ENCODE results near the gene TBC1D2B.
A peak's percentile ranks its signal among the peaks of the same experiment; 100 is the strongest.

TBC1D2B gene

GRCh38 chr15:78034495-78035191 is 42.9 kb downstream of the TBC1D2B start:
- Histone ChIP-seq H2BK120ac (ENCODE audit: low read depth, low read length) (no peak overlapping the region), H3K79me1 (replicated peaks; ENCODE audit: low read length, poor library complexity, severe bottlenecking) (peaks cover 39% of the 10 kb centered on the region), H3K14ac (ENCODE audit: low read length in 2 of 2) (no peak overlapping the region), H3K27me3 (ENCODE audit: control insufficient read depth in 1 of 2, insufficient read depth in 1 of 2, low read length in 2 of 2) (no peaks in the 10 kb centered on the region), H2AK5ac (ENCODE audit: low read length, severe bottlenecking) (no peak overlapping the region), H2AFZ (ENCODE audit: low read depth, low read length) (no peak overlapping the region), H4K91ac (ENCODE audit: low read length) (no peak overlapping the region), H3K27ac (ENCODE audit: low read length, poor library complexity, severe bottlenecking) (no peak overlapping the region), H3K9me3 (ENCODE audit: control insufficient read depth, low read length) (no peaks in the 10 kb centered on the region), H4K8ac (ENCODE audit: low read length) (no peak overlapping the region), H2BK5ac (ENCODE audit: low read depth, low read length, poor library complexity, severe bottlenecking) (no peak overlapping the region), H2BK12ac (ENCODE audit: low read length in 2 of 2) (no peak overlapping the region), H3K9ac (ENCODE audit: low read length) (peak overlapping the region; percentile 44), H3K36me3 (ENCODE audit: control insufficient read depth in 1 of 2, insufficient read depth in 2 of 2, low read depth in 1 of 2, low read length in 2 of 2) (peaks cover 42 to 53% of the 10 kb centered on the region in 2 experiments), H3K18ac (ENCODE audit: low read depth in 1 of 2, low read length in 2 of 2) (no peak overlapping the region), H3K4ac (ENCODE audit: low read depth in 1 of 2, low read length in 2 of 2) (peak overlapping the region in 1 of 2 experiments; percentile 37), H3K4me1 (ENCODE audit: control insufficient read depth, insufficient read depth, low read depth, low read length) (peaks cover 11% of the 10 kb centered on the region), H3K4me3 (ENCODE audit: insufficient read depth in 1 of 2, low read depth in 1 of 2, low read length in 2 of 2) (no peak overlapping the region), H2BK15ac (ENCODE audit: low read depth, poor library complexity, severe bottlenecking) (no peak overlapping the region), H3K4me2 (ENCODE audit: low read length, poor library complexity, severe bottlenecking) (no peak overlapping the region), H3K23ac (ENCODE audit: low read length in 2 of 2) (no peak overlapping the region)
- DNase-seq = peak; percentile 38
- 58% methylated on average over 12 of the region's 13 CpGs for WGBS

- H4K91ac ChIP-seq (ENCODE audit: low read length) = no peak overlapping the region
- H3K4ac ChIP-seq (ENCODE audit: low read depth in 1 of 2, low read length in 2 of 2) = no peak overlapping the region
- H3K4me2 ChIP-seq (ENCODE audit: low read length, poor library complexity, severe bottlenecking) = no peak overlapping the region
- no peaks in the 10 kb centered on the region for H3K27me3 ChIP-seq (ENCODE audit: control insufficient read depth in 1 of 2, insufficient read depth in 1 of 2, low read length in 2 of 2)
- H3K23ac ChIP-seq (ENCODE audit: low read length in 2 of 2) = no peak overlapping the region
- H2BK5ac ChIP-seq (ENCODE audit: low read depth, low read length, poor library complexity, severe bottlenecking) = no peak overlapping the region
- no peak overlapping the region for H3K4me3 ChIP-seq (ENCODE audit: insufficient read depth in 1 of 2, low read depth in 1 of 2, low read length in 2 of 2)
- H4K8ac ChIP-seq (ENCODE audit: low read length) = no peak overlapping the region
- WGBS = 31% methylated on average over 6 of the region's 6 CpGs
- H3K4me1 ChIP-seq (ENCODE audit: control insufficient read depth, insufficient read depth, low read depth, low read length) = peaks cover 11% of the 10 kb centered on the region
- H3K9me3 ChIP-seq (ENCODE audit: control insufficient read depth, low read length) = no peaks in the 10 kb centered on the region
- peaks cover 35 to 55% of the 10 kb centered on the region in 2 experiments for H3K36me3 ChIP-seq (ENCODE audit: control insufficient read depth in 1 of 2, insufficient read depth in 2 of 2, low read depth in 1 of 2, low read length in 2 of 2)
- H2AFZ ChIP-seq (ENCODE audit: low read depth, low read length) = no peak overlapping the region
- no peak overlapping the region for H2AK5ac ChIP-seq (ENCODE audit: low read length, severe bottlenecking)
- peak overlapping the region; percentile 44 for H3K9ac ChIP-seq (ENCODE audit: low read length)
- peak; percentile 41 for DNase-seq
- no peak overlapping the region for H3K27ac ChIP-seq (ENCODE audit: low read length, poor library complexity, severe bottlenecking)
- H3K79me1 ChIP-seq (replicated peaks; ENCODE audit: low read length, poor library complexity, severe bottlenecking) = peaks cover 31% of the 10 kb centered on the region
- H2BK15ac ChIP-seq (ENCODE audit: low read depth, poor library complexity, severe bottlenecking) = no peak overlapping the region
- no peak overlapping the region for H2BK120ac ChIP-seq (ENCODE audit: low read depth, low read length)
- H2BK12ac ChIP-seq (ENCODE audit: low read length in 2 of 2) = no peak overlapping the region
- no peak overlapping the region for H3K14ac ChIP-seq (ENCODE audit: low read length in 2 of 2)
- H3K18ac ChIP-seq (ENCODE audit: low read depth in 1 of 2, low read length in 2 of 2) = no peak overlapping the region
Observed at GRCh38 chr15:78033864-78034263, 43.6 kb downstream of the TBC1D2B start.

- H3K23ac ChIP-seq (ENCODE audit: low read length in 2 of 2) = no peak overlapping the region
- no peak overlapping the region for H2AFZ ChIP-seq (ENCODE audit: low read depth, low read length)
- no peak overlapping the region for H2BK120ac ChIP-seq (ENCODE audit: low read depth, low read length)
- H3K9me3 ChIP-seq (ENCODE audit: control insufficient read depth, low read length) = no peaks in the 10 kb centered on the region
- no peak overlapping the region for H4K8ac ChIP-seq (ENCODE audit: low read length)
- peaks cover 30 to 64% of the 10 kb centered on the region in 2 experiments for H3K36me3 ChIP-seq (ENCODE audit: control insufficient read depth in 1 of 2, insufficient read depth in 2 of 2, low read depth in 1 of 2, low read length in 2 of 2)
- no peak overlapping the region for H2BK5ac ChIP-seq (ENCODE audit: low read depth, low read length, poor library complexity, severe bottlenecking)
- H3K4me3 ChIP-seq (ENCODE audit: insufficient read depth in 1 of 2, low read depth in 1 of 2, low read length in 2 of 2) = no peak overlapping the region
- H3K9ac ChIP-seq (ENCODE audit: low read length) = no peak overlapping the region
- no peak overlapping the region for H2BK12ac ChIP-seq (ENCODE audit: low read length in 2 of 2)
- H3K4me2 ChIP-seq (ENCODE audit: low read length, poor library complexity, severe bottlenecking) = no peak overlapping the region
- no peak overlapping the region for H3K18ac ChIP-seq (ENCODE audit: low read depth in 1 of 2, low read length in 2 of 2)
- H2AK5ac ChIP-seq (ENCODE audit: low read length, severe bottlenecking) = no peak overlapping the region
- no peak overlapping the region for H3K14ac ChIP-seq (ENCODE audit: low read length in 2 of 2)
- no peak for DNase-seq
- no peak overlapping the region for H4K91ac ChIP-seq (ENCODE audit: low read length)
- no peak overlapping the region for H3K4ac ChIP-seq (ENCODE audit: low read depth in 1 of 2, low read length in 2 of 2)
- H3K79me1 ChIP-seq (replicated peaks; ENCODE audit: low read length, poor library complexity, severe bottlenecking) = peaks cover 25% of the 10 kb centered on the region
- H3K27me3 ChIP-seq (ENCODE audit: control insufficient read depth in 1 of 2, insufficient read depth in 1 of 2, low read length in 2 of 2) = no peaks in the 10 kb centered on the region
- WGBS = no CpG with 5 or more reads among the region's 4 CpGs
- peaks cover 11% of the 10 kb centered on the region for H3K4me1 ChIP-seq (ENCODE audit: control insufficient read depth, insufficient read depth, low read depth, low read length)
- H3K27ac ChIP-seq (ENCODE audit: low read length, poor library complexity, severe bottlenecking) = no peak overlapping the region
- H2BK15ac ChIP-seq (ENCODE audit: low read depth, poor library complexity, severe bottlenecking) = no peak overlapping the region
Observed at GRCh38 chr15:78032671-78033070, 44.8 kb downstream of the TBC1D2B start.

GRCh38 chr15:78024883-78025282 is 52.6 kb downstream of the TBC1D2B start:
- H2BK120ac ChIP-seq (ENCODE audit: low read depth, low read length) = no peak overlapping the region
- H3K79me1 ChIP-seq (replicated peaks; ENCODE audit: low read length, poor library complexity, severe bottlenecking) = peaks cover 50% of the 10 kb centered on the region
- no peaks in the 10 kb centered on the region for H3K27me3 ChIP-seq (ENCODE audit: control insufficient read depth in 1 of 2, insufficient read depth in 1 of 2, low read length in 2 of 2)
- no peak overlapping the region for H2BK15ac ChIP-seq (ENCODE audit: low read depth, poor library complexity, severe bottlenecking)
- no peak overlapping the region for H4K91ac ChIP-seq (ENCODE audit: low read length)
- no peak overlapping the region for H3K14ac ChIP-seq (ENCODE audit: low read length in 2 of 2)
- H3K4me3 ChIP-seq (ENCODE audit: insufficient read depth in 1 of 2, low read depth in 1 of 2, low read length in 2 of 2) = no peak overlapping the region
- H2BK5ac ChIP-seq (ENCODE audit: low read depth, low read length, poor library complexity, severe bottlenecking) = no peak overlapping the region
- no peaks in the 10 kb centered on the region for H3K9me3 ChIP-seq (ENCODE audit: control insufficient read depth, low read length)
- H3K36me3 ChIP-seq (ENCODE audit: control insufficient read depth in 1 of 2, insufficient read depth in 2 of 2, low read depth in 1 of 2, low read length in 2 of 2) = peaks cover 66 to 86% of the 10 kb centered on the region in 2 experiments
- H3K4me1 ChIP-seq (ENCODE audit: control insufficient read depth, insufficient read depth, low read depth, low read length) = no peaks in the 10 kb centered on the region
- no peak overlapping the region for H2AK5ac ChIP-seq (ENCODE audit: low read length, severe bottlenecking)
- no peak overlapping the region for H4K8ac ChIP-seq (ENCODE audit: low read length)
- H3K4me2 ChIP-seq (ENCODE audit: low read length, poor library complexity, severe bottlenecking) = no peak overlapping the region
- H3K27ac ChIP-seq (ENCODE audit: low read length, poor library complexity, severe bottlenecking) = no peak overlapping the region
- 93% methylated on average over 2 of the region's 2 CpGs for WGBS
- H3K4ac ChIP-seq (ENCODE audit: low read depth in 1 of 2, low read length in 2 of 2) = no peak overlapping the region
- no peak overlapping the region for H2AFZ ChIP-seq (ENCODE audit: low read depth, low read length)
- H2BK12ac ChIP-seq (ENCODE audit: low read length in 2 of 2) = no peak overlapping the region
- DNase-seq = no peak
- peak overlapping the region; percentile 33 for H3K9ac ChIP-seq (ENCODE audit: low read length)
- H3K23ac ChIP-seq (ENCODE audit: low read length in 2 of 2) = no peak overlapping the region
- no peak overlapping the region for H3K18ac ChIP-seq (ENCODE audit: low read depth in 1 of 2, low read length in 2 of 2)

Measured in mesenchymal stem cell (in vitro differentiated cells and primary cell).